Stimulated activated CD8-positive, alpha-beta memory T cell treated with anti-CD3 and anti-CD28 coated beads, Interleukin-15, amount 100 ng/mL, for 4 hours (primary cell): ENCODE data around the gene EXOC2.
A peak's percentile ranks its signal among the peaks of the same experiment; 100 is the strongest.
"Not testable (repeated sequence)": the region's sequence is repeated elsewhere in the genome, so short reads cannot be mapped to it uniquely, and the experiment has no call there.

Experiments
- DNase-seq, 2 donors: peaks; one replicate each; pipeline ENCODE4 v3.0.0-alpha.2; 2020; ENCODE audit warnings: low read depth in 2 of 2

EXOC2 gene

DNA sequence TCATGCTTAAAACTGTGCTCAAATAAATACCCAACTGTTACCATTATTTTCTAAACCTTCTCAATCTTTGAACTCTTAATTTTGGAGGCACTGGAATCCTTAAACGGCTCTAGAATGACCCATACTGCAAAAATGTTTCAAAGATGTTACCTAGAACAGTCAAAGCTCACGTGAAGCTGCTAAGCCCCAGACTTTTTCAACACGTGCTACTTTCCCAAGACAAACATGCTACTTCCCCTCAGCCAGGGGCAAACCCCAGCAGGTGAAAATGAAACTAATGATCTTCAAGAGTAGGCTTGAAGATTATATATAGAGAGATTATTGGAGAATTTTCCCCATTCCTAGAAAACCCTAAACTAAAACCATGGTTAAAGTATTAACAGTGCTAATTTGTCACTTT lies 64.2 kb downstream of the EXOC2 start:
- DNase-seq: no peak

- no peak for DNase-seq
Observed at GRCh38 chr6:626236-626635, 66.7 kb downstream of the EXOC2 start.

DNA sequence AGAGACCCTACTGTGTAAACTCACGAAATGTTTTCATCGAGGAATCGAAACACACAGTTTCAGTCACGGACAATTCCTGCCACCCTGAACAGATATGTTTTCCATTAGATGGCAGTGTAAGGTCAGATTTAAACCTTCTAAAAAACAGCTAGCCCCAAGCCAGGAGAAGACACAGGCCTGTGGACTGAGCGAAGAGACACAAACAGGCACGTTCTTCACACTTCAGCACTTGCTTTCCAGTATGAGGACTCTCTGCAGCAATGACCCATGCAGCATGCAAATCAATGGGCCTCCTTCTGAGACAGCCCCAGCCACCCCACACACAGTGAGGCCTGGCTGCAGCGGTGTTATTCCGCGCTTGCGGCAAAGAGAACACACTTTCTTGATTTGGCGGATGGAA lies 68.0 kb downstream of the EXOC2 start:
- no peak for DNase-seq

- DNase-seq: no peak
Observed at GRCh38 chr6:622462-622861, 70.5 kb downstream of the EXOC2 start.

DNA sequence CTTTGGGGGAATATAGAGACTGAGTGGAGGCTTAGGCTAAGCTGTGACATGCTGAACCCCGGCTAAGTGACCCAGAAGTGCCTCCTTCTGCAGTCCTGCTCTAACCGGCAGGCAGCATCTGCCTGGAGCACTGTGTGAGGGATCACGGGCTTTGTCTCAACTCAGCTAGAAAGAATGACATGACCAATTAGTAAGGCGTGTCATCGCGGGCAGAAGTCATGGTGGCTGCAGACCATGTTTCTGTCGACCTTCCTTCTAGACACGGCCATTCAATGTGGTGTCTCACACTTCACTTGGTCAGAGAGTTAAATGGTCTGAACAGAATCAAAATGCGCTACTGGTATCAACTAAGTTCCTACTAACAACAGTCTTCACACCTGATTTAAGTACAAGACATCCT lies 71.0 kb downstream of the EXOC2 start:
- no peak for DNase-seq

DNA sequence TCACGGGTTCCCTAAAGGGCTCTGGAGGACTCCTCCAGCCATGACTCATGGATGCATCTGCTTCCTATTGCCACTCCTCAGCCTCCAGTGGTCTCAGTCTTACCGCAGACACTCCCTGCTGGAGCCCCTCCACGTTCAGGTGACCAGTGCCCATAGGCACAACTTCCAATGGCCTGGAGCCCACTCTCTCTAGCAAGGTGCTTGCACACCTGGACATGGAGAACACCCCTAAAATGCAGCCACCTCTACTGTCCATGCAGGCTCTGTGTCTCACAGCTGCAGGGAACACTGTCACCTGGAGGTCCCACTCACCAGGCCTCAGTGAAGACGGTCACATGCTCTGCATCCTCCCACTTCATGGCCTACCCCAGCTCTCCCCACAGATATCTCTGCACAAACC lies 72.0 kb downstream of the EXOC2 start:
- DNase-seq: no peak

DNA sequence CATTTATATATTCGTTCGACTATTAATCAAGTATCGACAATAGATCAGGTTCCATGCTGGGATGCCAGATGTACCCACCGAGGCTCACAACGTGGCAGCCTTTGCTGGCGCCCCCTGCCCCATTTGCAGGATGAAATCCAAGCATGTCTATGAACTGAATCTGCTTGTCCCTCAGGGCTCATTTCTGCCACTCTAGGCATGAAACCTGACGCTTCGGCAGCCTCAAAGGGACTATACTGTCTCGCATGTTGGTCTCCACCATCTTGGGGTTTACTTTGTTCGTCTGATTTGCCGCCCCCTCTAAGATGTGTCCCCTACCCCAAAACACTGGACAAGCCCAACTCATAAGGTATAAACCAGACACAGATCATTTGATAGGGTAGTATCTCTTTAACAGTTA lies 72.8 kb downstream of the EXOC2 start:
- DNase-seq: no peak

GRCh38 chr6:617456-618100 lies 75.4 kb downstream of the EXOC2 start:
- no peak for DNase-seq

GRCh38 chr6:613981-614380 lies 79.0 kb downstream of the EXOC2 start:
- no peak for DNase-seq

DNA sequence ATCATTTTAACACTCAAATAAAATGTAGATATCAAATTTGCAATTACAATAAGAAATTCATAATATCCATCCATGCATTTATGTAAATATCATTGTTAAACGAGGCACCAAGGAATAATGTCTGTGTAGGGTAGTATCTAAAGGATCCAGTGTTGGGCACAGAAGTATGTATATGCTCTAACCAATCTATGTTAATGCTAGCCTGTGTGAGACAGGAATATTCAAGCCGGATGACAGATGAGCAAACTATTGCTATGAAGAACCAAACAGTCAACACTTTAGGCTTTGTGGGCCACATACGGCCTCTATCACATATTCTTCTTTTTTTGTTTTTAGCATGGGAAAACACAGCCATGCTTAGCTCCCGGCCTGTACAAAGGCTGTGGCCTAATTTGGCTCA lies 81.0 kb downstream of the EXOC2 start:
- DNase-seq: no peak

DNA sequence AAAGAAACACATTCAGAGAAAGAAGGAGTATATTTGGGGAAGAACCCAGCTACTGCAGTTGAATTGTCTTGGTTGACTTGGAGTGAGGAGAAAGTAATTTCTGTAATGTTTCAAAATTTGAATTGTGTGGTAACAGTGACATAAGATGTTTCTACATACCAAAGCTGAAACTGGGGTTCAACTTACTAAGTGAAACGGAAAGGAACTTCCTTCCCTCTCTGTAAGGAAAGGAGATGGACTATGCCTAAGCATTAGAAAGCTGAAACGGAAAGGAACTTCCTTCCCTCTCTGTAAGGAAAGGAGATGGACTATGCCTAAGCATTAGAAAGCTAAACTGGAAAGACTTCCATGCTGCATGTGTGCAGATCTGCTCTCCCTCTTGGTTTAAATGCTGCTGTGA lies 82.1 kb downstream of the EXOC2 start:
- DNase-seq: no peak

GRCh38 chr6:609905-610304 lies 83.0 kb downstream of the EXOC2 start:
- no peak for DNase-seq

GRCh38 chr6:606829-607379 lies 86.0 kb downstream of the EXOC2 start:
- DNase-seq: no peak

DNA sequence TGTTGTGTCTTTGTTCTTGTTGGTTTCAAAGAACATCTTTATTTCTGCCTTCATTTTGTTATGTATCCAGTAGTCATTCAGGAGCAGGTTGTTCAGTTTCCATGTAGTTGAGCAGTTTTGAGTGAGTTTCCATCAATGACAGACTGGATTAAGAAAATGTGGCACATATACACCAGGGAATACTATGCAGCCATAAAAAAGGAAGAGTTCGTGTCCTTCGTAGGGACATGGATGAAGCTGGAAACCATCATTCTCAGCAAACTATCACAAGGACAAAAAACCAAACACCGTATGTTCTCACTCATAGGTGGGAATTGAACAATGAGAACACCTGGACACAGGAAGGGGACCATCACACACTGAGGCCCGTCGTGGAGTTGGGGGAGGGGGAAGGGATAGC lies 87.0 kb downstream of the EXOC2 start:
- not testable (repeated sequence) for DNase-seq

DNA sequence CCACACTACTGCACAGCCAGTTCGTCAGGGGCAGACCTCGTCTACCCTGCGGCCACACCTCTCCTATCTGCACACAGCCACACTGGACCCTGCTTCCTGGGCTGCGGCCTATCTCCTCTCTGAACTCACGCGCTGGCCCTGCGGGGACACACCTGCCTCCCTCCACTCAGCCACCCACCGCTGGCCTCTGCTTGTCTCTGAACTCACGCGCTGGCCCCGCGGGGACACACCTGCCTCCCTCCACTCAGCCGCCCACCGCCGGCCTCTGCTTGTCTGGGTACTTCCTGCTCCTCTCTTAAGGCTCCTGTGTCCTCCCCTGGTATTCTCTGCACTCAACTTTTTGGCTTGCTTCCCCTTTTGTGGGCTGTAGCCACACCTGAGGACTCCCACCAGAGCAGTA lies 88.4 kb downstream of the EXOC2 start:
- DNase-seq: no peak

DNA sequence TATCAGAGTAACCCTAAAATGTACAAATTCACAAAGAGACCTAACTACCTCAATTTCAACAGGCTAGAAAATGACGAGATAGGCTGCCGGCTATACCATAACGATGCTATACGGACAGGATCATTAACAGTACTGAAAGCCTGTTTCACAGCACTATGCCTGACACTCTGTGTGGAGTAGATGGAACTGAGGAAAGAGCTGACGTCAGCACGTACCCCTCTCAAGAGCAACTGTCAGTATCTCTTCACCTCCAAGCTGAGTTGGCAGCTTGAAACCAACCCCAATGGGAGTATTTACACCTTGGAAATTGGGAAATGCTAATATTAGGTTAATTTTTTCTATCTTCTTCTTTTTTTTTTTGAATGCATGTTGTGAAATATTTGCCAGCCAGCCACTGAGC lies 89.7 kb downstream of the EXOC2 start:
- DNase-seq: no peak

DNA sequence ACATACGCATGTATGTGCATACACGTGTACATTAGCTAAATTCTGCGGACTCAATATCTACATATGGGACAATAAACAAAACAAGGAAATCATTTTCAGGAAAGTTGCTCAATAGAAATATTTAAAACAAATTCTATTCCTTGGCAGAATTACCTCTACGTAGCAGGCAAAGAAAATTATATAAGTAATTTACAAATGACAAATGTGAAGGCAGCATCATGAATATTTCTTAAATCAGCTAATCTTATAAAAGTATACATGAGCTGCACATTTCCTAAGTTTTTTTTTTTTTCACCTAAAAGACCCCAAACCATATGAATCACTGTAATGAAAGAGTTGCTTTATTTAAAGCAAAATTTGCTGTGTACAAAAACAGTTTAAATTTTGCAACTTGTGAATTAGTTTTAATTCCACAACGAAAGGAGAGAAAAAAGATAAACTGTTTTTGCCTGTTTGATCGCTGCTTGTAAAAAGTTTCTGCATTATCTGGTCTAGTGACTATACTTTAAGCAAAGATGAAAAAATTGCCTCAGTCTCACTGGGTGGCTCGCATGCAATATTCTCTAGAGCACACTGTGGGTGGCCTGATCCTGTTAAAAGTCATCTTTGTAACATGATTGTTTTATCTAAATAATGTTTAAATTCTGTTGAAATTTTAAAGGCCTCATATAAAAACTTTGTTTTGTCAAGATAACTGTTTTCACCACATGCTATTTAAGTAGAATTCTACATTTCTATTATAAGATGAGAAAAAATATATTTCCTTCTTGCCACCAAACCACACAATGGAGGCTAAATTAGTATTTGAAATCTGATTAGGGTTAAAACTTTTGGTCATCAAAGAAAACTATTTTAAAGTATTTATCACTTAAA lies 93.1 kb downstream of the EXOC2 start:
- no peak for DNase-seq

- no peak for DNase-seq
Observed at GRCh38 chr6:593907-594212, 99.1 kb downstream of the EXOC2 start.

GRCh38 chr6:593139-593906 lies 99.6 kb downstream of the EXOC2 start:
- peak in 1 of 2 donors; percentile 47 for DNase-seq

DNA sequence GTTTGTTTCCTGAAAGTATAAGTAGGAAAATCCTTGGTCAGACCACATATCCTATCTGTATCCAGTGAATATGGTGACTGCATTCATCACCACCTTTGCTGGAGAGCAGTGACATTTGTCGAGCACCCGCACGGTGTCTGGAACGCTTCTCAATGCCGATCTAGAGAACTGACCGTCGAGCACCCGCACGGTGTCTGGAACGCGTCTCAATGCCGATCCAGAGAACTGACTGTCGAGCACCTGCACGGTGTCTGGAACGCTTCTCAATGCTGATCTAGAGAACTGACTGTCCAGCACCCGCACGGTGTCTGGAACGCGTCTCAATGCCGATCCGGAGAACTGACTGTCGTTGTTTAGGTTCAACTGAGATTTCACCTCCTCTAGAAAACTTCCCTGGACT lies 103.8 kb downstream of the EXOC2 start:
- no peak for DNase-seq

GRCh38 chr6:586553-586952 lies 106.4 kb downstream of the EXOC2 start:
- DNase-seq: no peak

DNA sequence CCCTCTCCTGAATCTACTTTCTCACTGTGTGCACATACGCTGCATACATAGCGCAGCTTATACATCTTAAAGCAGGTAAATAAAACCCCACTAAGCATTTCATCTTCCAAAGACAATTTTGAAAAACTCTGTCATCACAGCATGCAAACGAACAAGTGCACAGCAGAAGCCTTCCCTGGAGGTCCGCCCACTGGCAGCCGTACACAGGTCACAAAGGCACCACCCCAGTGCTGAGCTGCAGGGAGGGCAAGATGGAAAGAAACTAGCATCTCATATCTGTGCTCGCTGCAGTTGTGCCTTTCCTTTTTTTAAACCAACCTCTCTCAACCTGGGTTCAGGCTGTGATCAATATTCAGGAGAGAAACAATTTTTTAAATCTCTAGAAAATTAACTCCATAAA lies 109.3 kb downstream of the EXOC2 start:
- no peak for DNase-seq

DNA sequence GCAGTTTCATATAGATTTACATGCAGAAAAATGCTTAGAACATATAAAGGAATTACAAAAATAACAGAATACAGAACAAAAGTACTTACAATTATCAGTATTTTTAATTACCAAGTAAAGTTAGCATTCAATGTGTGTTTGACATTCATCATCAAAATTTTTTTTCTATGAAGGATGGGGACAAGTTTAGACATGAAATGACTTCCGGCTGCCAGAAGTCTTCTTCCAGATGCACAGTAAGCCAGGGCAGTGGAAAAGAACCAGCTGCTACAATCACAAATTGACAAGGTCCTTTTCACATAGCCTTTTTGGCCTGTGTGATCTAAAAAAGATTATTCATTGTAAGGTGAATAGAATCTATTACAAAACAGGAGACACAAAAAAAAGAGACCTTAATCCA lies 109.8 kb downstream of the EXOC2 start:
- no peak for DNase-seq
